ENCODE measurements around the gene ZCCHC2. TPM values are rescaled to one million over a fixed set of nuclear protein-coding genes. Genes with fewer than 3 reads are reported as not detected.

The ZCCHC2 gene
- total and polyA plus RNA-seq, 2 of the 13 experiments (the other 11 are each of a cell fraction or from before 2014, with no cell fraction given), result 62.5 to 76.1 TPM

DNA sequence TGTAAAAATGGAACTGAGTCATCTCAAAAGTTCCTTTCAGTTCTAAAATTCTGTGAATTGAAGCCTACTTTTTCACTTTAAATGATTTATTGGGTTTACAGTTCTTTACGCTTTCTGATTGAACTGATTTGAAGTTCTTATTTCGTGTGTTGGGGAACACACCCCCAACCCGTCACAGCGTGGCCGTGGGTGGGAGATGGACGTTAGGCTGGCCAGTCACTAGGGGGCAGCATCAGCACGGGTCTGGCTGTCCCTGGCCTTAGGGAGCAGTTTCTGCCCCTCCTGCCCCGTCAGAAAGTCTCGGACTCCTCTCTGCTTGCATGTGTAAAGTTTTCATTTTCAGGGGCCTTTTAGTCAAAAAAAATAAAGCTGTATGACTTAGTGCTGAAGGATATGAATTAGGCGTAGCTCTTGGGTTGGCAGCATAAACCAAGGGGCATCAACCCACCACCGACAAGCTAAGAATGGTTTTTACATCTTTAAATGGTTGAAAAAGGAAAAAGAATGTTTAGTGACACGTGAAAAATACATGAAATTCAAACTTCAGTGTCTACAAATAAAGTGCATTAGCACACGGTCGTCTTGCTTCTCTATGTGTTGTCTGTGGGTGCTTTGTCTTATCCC lies 63.4 kb downstream of the ZCCHC2 start (continued):
- TF ChIP-seq, protein P1, sequence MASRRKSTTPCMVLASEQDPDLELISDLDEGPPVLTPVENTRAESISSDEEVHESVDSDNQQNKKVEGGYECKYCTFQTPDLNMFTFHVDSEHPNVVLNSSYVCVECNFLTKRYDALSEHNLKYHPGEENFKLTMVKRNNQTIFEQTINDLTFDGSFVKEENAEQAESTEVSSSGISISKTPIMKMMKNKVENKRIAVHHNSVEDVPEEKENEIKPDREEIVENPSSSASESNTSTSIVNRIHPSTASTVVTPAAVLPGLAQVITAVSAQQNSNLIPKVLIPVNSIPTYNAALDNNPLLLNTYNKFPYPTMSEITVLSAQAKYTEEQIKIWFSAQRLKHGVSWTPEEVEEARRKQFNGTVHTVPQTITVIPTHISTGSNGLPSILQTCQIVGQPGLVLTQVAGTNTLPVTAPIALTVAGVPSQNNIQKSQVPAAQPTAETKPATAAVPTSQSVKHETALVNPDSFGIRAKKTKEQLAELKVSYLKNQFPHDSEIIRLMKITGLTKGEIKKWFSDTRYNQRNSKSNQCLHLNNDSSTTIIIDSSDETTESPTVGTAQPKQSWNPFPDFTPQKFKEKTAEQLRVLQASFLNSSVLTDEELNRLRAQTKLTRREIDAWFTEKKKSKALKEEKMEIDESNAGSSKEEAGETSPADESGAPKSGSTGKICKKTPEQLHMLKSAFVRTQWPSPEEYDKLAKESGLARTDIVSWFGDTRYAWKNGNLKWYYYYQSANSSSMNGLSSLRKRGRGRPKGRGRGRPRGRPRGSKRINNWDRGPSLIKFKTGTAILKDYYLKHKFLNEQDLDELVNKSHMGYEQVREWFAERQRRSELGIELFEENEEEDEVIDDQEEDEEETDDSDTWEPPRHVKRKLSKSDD (CRISPR knock-in tag; IDR thresholded peaks at IDR 0.05; ENCODE audit: low read depth), result 0 out of 2 replicates have a peak, but pooled peaks have one; percentile 9
- peak; percentile 71; the same call in 1 of the 2 replicates for TF ChIP-seq RAD21 (CRISPR knock-in tag; IDR thresholded peaks at IDR 0.05)
- 0 out of 2 replicates have a peak, but pooled peaks have one; percentile 19 for TF ChIP-seq ZMYM4 (CRISPR knock-in tag; IDR thresholded peaks at IDR 0.05)
- no peak for TF ChIP-seq KDM2A (CRISPR knock-in tag; IDR thresholded peaks at IDR 0.05; ENCODE audit: borderline replicate concordance, low read depth)

GRCh38 chr18:62586781-62587487 lies 64.1 kb downstream of the ZCCHC2 start:
- H4K20me1 ChIP-seq (ENCODE audit: insufficient read depth, low read length), result no peaks in the 10 kb centered on the region; the same call in 1 of the 2 replicates
- WGBS (ENCODE audit: low lambda C conversion rate), result 92% methylated on average over 19 of the region's 19 CpGs
- FAIRE-seq (no peak), DNase-seq (ENCODE audit: low spot score) (no peak), ATAC-seq (peak; percentile 2; the same call in 1 of the 3 replicates)
- H3K9me3 ChIP-seq (ENCODE audit: low read length), result no peaks in the 10 kb centered on the region
- H3K4me2 ChIP-seq (ENCODE audit: low read depth, low read length), result no peak overlapping the region
- intact Hi-C loops (cut with micrococcal nuclease; ENCODE audit: unreplicated experiment) (loop anchor here (1.0 to 10.0 kb wide), 3 partner anchors 125 to 402 kb away; partner anchors contain the start of genes PIGN and RELCH), in situ Hi-C loops (cut with HindIII; ENCODE audit: extremely low pct_ligation_motif_present, low pct_unique_long_range_greater_than_20kb) (no loop called here)
- H3K9ac ChIP-seq (ENCODE audit: insufficient read depth, low read depth, low read length), result no peak overlapping the region
- 0 out of 2 replicates have a peak, but pooled peaks cover 14% of the 10 kb centered on the region for H3K4me1 ChIP-seq (ENCODE audit: insufficient read depth, low read length)
- no peak overlapping the region for H3K4me3 ChIP-seq (replicated peaks in 1 of 3; ENCODE audit: insufficient read depth in 1 of 3, low read depth in 2 of 3, low read length in 3 of 3)
- H3K27ac ChIP-seq (ENCODE audit: extremely low read length, insufficient read depth, low read length), result no peak overlapping the region
- no peak overlapping the region for H2AFZ ChIP-seq (ENCODE audit: low read length)
- ChIA-PET POLR2A (no interaction called here), CTCF (ENCODE audit: low intra/inter-chr PET ratio, low total read pairs) (no interaction called here)
- TF ChIP-seq FOXO4 (CRISPR knock-in tag; conservative IDR thresholded peaks at IDR 0.05) (0 out of 2 replicates have a peak, but pooled peaks have one; percentile 78), HNRNPK (IDR thresholded peaks at IDR 0.05; ENCODE audit: low read depth, low read length, poor library complexity, severe bottlenecking) (no peak), RBM22 (optimal IDR thresholded peaks at IDR 0.05; ENCODE audit: low read length) (peak; percentile 91), ZNF672 (CRISPR knock-in tag; IDR thresholded peaks at IDR 0.05) (no peak)
- no TSS peak for BruUV-seq (replicated peaks)
- peaks cover 5 to 18% of the 10 kb centered on the region in 2 experiments for H3K36me3 ChIP-seq (replicated peaks in 1 of 2; ENCODE audit: control insufficient read depth in 1 of 2, insufficient read depth in 2 of 2, low read length in 2 of 2)
- no peaks in the 10 kb centered on the region for H3K27me3 ChIP-seq (ENCODE audit: control insufficient read depth in 1 of 2, insufficient read depth in 2 of 2, low read length in 2 of 2)
- H3K79me2 ChIP-seq (ENCODE audit: insufficient read depth, low read length), result no peaks in the 10 kb centered on the region
